Fibroblast of lung (primary cell): Measurements from ENCODE around the gene C20orf204. TPM values are rescaled to one million over a fixed set of nuclear protein-coding genes. Genes with fewer than 3 reads are reported as not detected.

Source experiments
- DNase-seq, 2 donors: peaks; one replicate each; pipeline versions ENCODE4 v3.0.0 to v3.0.0-alpha.2; 2010; ENCODE audit warnings: low read depth in 2 of 2
- H2AFZ ChIP-seq: 2 replicates; pipeline ENCODE4 v1.5.1; 2012; ENCODE audit warnings: low read length, control low read depth, inconsistent platforms
- H3K27ac ChIP-seq: 2 replicates; pipeline ENCODE4 v1.5.1; 2011; ENCODE audit warnings: low read length, control low read depth; ENCODE audit not compliant: insufficient read depth
- H3K27me3 ChIP-seq: 2 replicates; pipeline ENCODE4 v1.5.1; 2011; ENCODE audit warnings: mild to moderate bottlenecking, low read length; ENCODE audit not compliant: control insufficient read depth, insufficient read depth
- H3K36me3 ChIP-seq: 2 replicates; pipeline ENCODE4 v1.5.1; 2011; ENCODE audit warnings: low read length; ENCODE audit not compliant: control insufficient read depth, insufficient read depth
- H3K4me1 ChIP-seq: 2 replicates; pipeline ENCODE4 v1.5.1; 2011; ENCODE audit warnings: low read length; ENCODE audit not compliant: control insufficient read depth, insufficient read depth; ENCODE audit errors: extremely low read depth
- H3K4me2 ChIP-seq: 2 replicates; pipeline ENCODE4 v1.5.1; 2011; ENCODE audit warnings: low read length, control low read depth; ENCODE audit not compliant: insufficient read depth; ENCODE audit errors: extremely low read depth
- H3K4me3 ChIP-seq, 4 experiments: fragments of 200-600 bp in 1 of 4; sonication (generic) in 1 of 4; replicated peaks in 1 of 4; 2 replicates each; pipeline ENCODE4 v1.5.1; 2011 to 2016; ENCODE audit warnings: low read length in 4 of 4, low read depth in 3 of 4, mild to moderate bottlenecking in 3 of 4, control low read depth in 2 of 4, inconsistent platforms in 1 of 4, mixed read lengths in 1 of 4; ENCODE audit not compliant: insufficient read depth in 1 of 4; ENCODE audit errors: control extremely low read depth in 1 of 4
- H3K79me2 ChIP-seq: 2 replicates; pipeline ENCODE4 v1.5.1; 2012; ENCODE audit warnings: mild to moderate bottlenecking, low read length, inconsistent platforms; ENCODE audit not compliant: control insufficient read depth, insufficient read depth
- H3K9ac ChIP-seq: 2 replicates; pipeline ENCODE4 v1.5.1; 2011; ENCODE audit warnings: mild to moderate bottlenecking, low read length, control low read depth; ENCODE audit not compliant: insufficient read depth
- H3K9me3 ChIP-seq: 2 replicates; pipeline ENCODE4 v1.5.1; 2012; ENCODE audit warnings: low read depth, low read length; ENCODE audit not compliant: control insufficient read depth, insufficient read depth
- H4K20me1 ChIP-seq: 2 replicates; pipeline ENCODE4 v1.5.1; 2011; ENCODE audit warnings: low read length; ENCODE audit not compliant: control insufficient read depth, insufficient read depth; ENCODE audit errors: extremely low read depth
- EZH2 ChIP-seq: IDR thresholded peaks from 2 replicates; pipeline ENCODE4 v1.5.1; 2012; ENCODE audit warnings: low read length, control low read depth, mild to moderate bottlenecking; ENCODE audit errors: missing control alignments
- polyA plus RNA-seq, 2 donors: library from polyadenylated mRNA; depleted of rRNA in 1 of 2; stranded (reverse) in 1 of 2; unstranded in 1 of 2; fragments of >200 nt; gene quantifications; 2 replicates each; pipeline ENCODE4 v1.2.1, GENCODE V29; 2011 to 2012; ENCODE audit warnings: missing spikeins in 1 of 2
- total RNA-seq: library from RNA; depleted of rRNA; stranded (reverse); fragments of >200 nt; gene quantifications from 2 replicates; pipeline ENCODE4 v1.2.1, GENCODE V29; 2014
- TF ChIP-seq, protein P1 (sequence below), 2 donors: IDR thresholded peaks in 1 of 2; conservative IDR thresholded peaks in 1 of 2; 1 replicate in 1 of 2; 2 replicates in 1 of 2; pipeline ENCODE4 v1.5.1; 2011 to 2012; ENCODE audit warnings: low read length in 2 of 2, control low read depth in 1 of 2, inconsistent platforms in 1 of 2, low read depth in 1 of 2, mild to moderate bottlenecking in 1 of 2

Gene C20orf204
- total and polyA plus RNA-seq, 2 donors (not counting 1 experiment from before 2014, with no cell fraction given) = 0.02 to 0.66 TPM

DNA sequence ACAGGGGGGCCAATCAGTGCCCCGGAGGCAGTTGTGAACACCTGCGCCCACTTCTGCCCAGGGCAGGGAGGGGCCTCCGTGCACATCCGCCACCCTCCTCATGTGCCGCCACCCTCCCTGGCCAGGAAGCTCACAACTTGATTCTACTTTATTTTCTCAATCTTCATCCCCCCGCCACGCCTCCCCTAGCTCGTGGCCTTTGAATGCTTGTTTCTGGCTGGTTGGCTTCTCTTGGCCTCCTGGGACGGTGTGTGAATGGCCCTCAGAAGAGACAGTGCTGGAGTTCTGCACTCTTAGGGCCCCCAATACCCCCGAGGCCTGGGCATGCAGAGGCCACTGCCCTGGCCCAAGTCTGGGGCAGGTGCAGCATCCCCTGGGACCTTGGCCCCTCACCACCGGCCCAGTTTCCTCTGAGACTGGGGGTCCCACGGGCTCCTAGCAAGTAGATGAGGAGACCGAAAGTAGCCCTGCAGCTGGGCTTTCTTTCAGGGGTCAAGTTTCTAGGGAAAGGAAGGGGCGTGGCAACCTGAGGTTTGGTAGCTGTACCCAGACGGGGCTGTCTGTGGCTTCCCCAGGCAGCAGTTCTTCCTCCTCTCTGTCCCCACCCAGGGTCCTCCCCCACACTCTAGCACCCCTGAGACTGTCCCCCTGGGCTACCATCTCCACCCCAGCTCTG, 42.0 kb downstream of the C20orf204 start:
- Histone ChIP-seq H3K79me2 (no peaks in the 10 kb centered on the region), H4K20me1 (no peaks in the 10 kb centered on the region), H2AFZ (no peak overlapping the region), H3K36me3 (peaks cover 1% of the 10 kb centered on the region), H3K9me3 (no peaks in the 10 kb centered on the region), H3K4me3 (peak overlapping the region in 2 of 4 experiments; percentile 82 to 89), H3K4me1 (peaks cover 8% of the 10 kb centered on the region), H3K27me3 (peaks cover 3% of the 10 kb centered on the region), H3K4me2 (peak overlapping the region; percentile 64), H3K9ac (no peak overlapping the region), H3K27ac (no peak overlapping the region)
- DNase-seq = no peak
- TF ChIP-seq, protein P1, sequence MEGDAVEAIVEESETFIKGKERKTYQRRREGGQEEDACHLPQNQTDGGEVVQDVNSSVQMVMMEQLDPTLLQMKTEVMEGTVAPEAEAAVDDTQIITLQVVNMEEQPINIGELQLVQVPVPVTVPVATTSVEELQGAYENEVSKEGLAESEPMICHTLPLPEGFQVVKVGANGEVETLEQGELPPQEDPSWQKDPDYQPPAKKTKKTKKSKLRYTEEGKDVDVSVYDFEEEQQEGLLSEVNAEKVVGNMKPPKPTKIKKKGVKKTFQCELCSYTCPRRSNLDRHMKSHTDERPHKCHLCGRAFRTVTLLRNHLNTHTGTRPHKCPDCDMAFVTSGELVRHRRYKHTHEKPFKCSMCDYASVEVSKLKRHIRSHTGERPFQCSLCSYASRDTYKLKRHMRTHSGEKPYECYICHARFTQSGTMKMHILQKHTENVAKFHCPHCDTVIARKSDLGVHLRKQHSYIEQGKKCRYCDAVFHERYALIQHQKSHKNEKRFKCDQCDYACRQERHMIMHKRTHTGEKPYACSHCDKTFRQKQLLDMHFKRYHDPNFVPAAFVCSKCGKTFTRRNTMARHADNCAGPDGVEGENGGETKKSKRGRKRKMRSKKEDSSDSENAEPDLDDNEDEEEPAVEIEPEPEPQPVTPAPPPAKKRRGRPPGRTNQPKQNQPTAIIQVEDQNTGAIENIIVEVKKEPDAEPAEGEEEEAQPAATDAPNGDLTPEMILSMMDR (conservative IDR thresholded peaks at IDR 0.05 in 1 of 2, IDR thresholded peaks at IDR 0.05 in 1 of 2; ENCODE audit: low read depth in 1 of 2, low read length in 2 of 2) = no peak
- TF ChIP-seq EZH2 = no peak

DNA sequence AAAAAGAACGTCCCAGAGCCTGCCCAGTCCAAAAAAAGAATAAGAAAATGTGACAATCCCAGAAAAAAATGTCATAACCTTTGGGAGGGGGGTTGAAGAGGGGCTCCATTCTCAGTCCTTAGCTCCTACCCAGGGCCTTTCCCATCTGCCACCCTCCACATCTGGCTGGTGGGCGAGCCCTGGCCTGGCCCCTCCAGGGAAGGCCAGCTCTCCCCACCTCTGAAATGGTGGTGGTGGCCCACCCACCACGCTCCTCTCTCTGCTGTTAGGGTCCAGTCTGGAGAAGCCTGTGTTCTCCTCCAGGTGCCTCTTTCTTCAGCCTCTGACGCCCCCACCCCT, 42.9 kb downstream of the C20orf204 start:
- Histone ChIP-seq H3K9ac (peak overlapping the region; percentile 55), H3K4me2 (peak overlapping the region; percentile 87), H3K27me3 (peaks cover 4% of the 10 kb centered on the region), H3K79me2 (no peaks in the 10 kb centered on the region), H4K20me1 (no peaks in the 10 kb centered on the region), H3K9me3 (no peaks in the 10 kb centered on the region), H3K4me3 (peak overlapping the region; percentile 58 to 89 (median 76)), H2AFZ (no peak overlapping the region), H3K36me3 (no peaks in the 10 kb centered on the region), H3K4me1 (peaks cover 10% of the 10 kb centered on the region), H3K27ac (no peak overlapping the region)
- TF ChIP-seq EZH2 = no peak
- TF ChIP-seq, protein P1 (conservative IDR thresholded peaks at IDR 0.05 in 1 of 2, IDR thresholded peaks at IDR 0.05 in 1 of 2; ENCODE audit: low read depth in 1 of 2, low read length in 2 of 2) = no peak
- no peak for DNase-seq

DNA sequence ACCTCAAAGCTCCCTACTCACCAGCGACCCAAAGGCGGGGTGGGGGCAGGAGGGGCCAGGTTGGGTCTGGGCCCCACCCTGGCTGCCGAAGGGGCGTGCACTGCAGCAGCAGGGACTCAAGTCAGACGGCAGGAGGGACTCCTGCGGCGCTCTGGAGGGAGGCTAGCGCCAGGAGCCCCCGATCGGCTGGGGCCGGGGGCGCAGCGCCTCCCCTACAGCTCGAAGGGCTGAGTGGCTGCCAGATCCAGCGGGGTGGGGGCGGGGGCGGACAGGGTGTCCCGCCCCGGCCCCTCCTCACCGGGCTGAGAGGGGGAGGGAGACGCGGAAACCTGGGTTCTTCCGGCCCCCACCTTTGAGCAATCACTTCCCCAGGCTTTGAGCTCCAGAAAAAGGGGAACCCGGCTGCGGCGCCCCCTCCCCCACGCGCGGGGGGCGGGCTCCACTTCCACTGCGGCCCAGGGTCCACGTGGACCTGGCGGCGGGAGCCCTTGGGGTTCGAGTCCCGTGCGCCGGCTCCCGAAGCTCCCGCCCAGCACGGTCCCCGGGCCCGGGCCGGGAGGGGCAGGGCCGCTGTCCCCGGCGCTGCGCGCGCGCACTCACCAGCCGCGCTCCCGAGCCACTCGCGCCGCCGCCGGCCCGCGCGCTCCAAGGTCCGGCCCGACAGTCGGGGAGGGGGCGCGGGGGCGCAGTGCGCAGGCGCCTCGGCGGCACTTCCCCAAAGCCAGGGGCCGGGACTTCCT, 43.5 kb downstream of the C20orf204 start, which contains the start of gene RGS19:
Gene RGS19, minus strand, starts transcription at position 246 of the 740 bp plus-strand sequence. CDS start 2,632 bp downstream, outside the sequence.
- H3K27me3 ChIP-seq = peaks cover 8% of the 10 kb centered on the region
- H3K9ac ChIP-seq = peak within 1 kb of the TSS; percentile 55
- H2AFZ ChIP-seq = peak within 1 kb of the TSS; percentile 49
- TF ChIP-seq EZH2 = no peak
- TF ChIP-seq, protein P1 (conservative IDR thresholded peaks at IDR 0.05 in 1 of 2, IDR thresholded peaks at IDR 0.05 in 1 of 2; ENCODE audit: low read depth in 1 of 2, low read length in 2 of 2) = no peak
- peaks cover 10% of the 10 kb centered on the region for H3K4me1 ChIP-seq
- peak within 1 kb of the TSS; percentile 14 for H3K27ac ChIP-seq
- no peaks in the 10 kb centered on the region for H3K36me3 ChIP-seq
- H3K4me2 ChIP-seq = peak within 1 kb of the TSS; percentile 87
- no peaks in the 10 kb centered on the region for H4K20me1 ChIP-seq
- DNase-seq = peak; percentile 44 to 67
- no peaks in the 10 kb centered on the region for H3K9me3 ChIP-seq
- peak within 1 kb of the TSS; percentile 58 to 89 (median 76) for H3K4me3 ChIP-seq
- H3K79me2 ChIP-seq = no peaks in the 10 kb centered on the region
